H1 (cell line): ENCODE data around the gene FBXO2. TPM values are rescaled to one million over a fixed set of nuclear protein-coding genes. Genes with fewer than 3 reads are reported as not detected.

Experiments used
- CHD2 ChIP-seq: IDR thresholded peaks from 2 replicates; pipeline ENCODE4 v1.6.1; 2012; ENCODE audit warnings: low read length, improper control_type of control experiment
- EZH2 ChIP-seq: fragments of 200-600 bp; sonication (generic); IDR thresholded peaks from 2 replicates; pipeline ENCODE4 v1.7.1; 2012; ENCODE audit warnings: low read depth, mild to moderate bottlenecking, moderate library complexity, low read length, inconsistent platforms; ENCODE audit not compliant: severe bottlenecking
- HDAC2 ChIP-seq, 2 experiments: fragments of 300-600 bp in 1 of 2; sonication (generic) in 1 of 2; IDR thresholded peaks; 2 replicates each; pipeline ENCODE4 v1.6.1; 2011 to 2012; ENCODE audit warnings: low read depth in 2 of 2, low read length in 2 of 2, mild to moderate bottlenecking in 2 of 2, moderate library complexity in 2 of 2, borderline replicate concordance in 1 of 2, inconsistent platforms in 1 of 2
- KDM5A ChIP-seq: fragments of 200-600 bp; IDR thresholded peaks from 2 replicates; pipeline ENCODE4 v1.7.1; 2012; ENCODE audit warnings: mild to moderate bottlenecking, low read length, inconsistent platforms, mixed read lengths
- SP4 ChIP-seq: IDR thresholded peaks from 2 replicates; pipeline ENCODE4 v1.6.1; 2012; ENCODE audit warnings: low read length, inconsistent platforms
- polyA plus RNA-seq, 7 experiments: library from polyadenylated mRNA; depleted of rRNA in 3 of 7; stranded (reverse) in 5 of 7; unstranded in 2 of 7; fragments of >200 nt in 5 of 7; fragments of 200-250 nt in 2 of 7; gene quantifications; 1 replicate in 5 of 7; 2 replicates in 1 of 7; 4 replicates in 1 of 7; pipeline versions ENCODE4 v1.2.1 to v1.2.3, GENCODE V29; 2011 to 2013; ENCODE audit warnings: missing spikeins in 2 of 7, mixed read lengths in 2 of 7
- total RNA-seq: library from RNA; stranded (reverse); fragmentation: NEBNext Ultra II Directional; extraction: Animal tissue kit (Norgen Biotek cat#: 25700); gene quantifications from 2 replicates; pipeline ENCODE4 v1.2.1, GENCODE V29; 2021
- TF ChIP-seq, protein P1 (sequence below): fragments of 300-600 bp; sonication (generic); IDR thresholded peaks from 2 replicates; pipeline ENCODE4 v1.7.1; 2012; ENCODE audit warnings: low read length, moderate library complexity, mild to moderate bottlenecking, inconsistent platforms; ENCODE audit not compliant: insufficient replicate concordance
- TF ChIP-seq, protein P2 (sequence below): IDR thresholded peaks from 2 replicates; pipeline ENCODE4 v1.6.1; 2012; ENCODE audit warnings: inconsistent platforms
- TF ChIP-seq, protein P3 (sequence below): IDR thresholded peaks from 2 replicates; pipeline ENCODE4 v1.6.1; 2012; ENCODE audit warnings: inconsistent platforms

FBXO2 gene
- total and polyA plus RNA-seq, 2 of the 8 experiments (the other 6 are each of a cell fraction or from before 2014, with no cell fraction given) = 51.3 to 57.9 TPM

- TF ChIP-seq HDAC2 (IDR thresholded peaks at IDR 0.05; ENCODE audit: borderline replicate concordance in 1 of 2, low read depth in 2 of 2, low read length in 2 of 2) (no peak), SP4 (no peak), CHD2 (no peak), KDM5A (no peak), EZH2 (no peak)
- TF ChIP-seq, protein P1, sequence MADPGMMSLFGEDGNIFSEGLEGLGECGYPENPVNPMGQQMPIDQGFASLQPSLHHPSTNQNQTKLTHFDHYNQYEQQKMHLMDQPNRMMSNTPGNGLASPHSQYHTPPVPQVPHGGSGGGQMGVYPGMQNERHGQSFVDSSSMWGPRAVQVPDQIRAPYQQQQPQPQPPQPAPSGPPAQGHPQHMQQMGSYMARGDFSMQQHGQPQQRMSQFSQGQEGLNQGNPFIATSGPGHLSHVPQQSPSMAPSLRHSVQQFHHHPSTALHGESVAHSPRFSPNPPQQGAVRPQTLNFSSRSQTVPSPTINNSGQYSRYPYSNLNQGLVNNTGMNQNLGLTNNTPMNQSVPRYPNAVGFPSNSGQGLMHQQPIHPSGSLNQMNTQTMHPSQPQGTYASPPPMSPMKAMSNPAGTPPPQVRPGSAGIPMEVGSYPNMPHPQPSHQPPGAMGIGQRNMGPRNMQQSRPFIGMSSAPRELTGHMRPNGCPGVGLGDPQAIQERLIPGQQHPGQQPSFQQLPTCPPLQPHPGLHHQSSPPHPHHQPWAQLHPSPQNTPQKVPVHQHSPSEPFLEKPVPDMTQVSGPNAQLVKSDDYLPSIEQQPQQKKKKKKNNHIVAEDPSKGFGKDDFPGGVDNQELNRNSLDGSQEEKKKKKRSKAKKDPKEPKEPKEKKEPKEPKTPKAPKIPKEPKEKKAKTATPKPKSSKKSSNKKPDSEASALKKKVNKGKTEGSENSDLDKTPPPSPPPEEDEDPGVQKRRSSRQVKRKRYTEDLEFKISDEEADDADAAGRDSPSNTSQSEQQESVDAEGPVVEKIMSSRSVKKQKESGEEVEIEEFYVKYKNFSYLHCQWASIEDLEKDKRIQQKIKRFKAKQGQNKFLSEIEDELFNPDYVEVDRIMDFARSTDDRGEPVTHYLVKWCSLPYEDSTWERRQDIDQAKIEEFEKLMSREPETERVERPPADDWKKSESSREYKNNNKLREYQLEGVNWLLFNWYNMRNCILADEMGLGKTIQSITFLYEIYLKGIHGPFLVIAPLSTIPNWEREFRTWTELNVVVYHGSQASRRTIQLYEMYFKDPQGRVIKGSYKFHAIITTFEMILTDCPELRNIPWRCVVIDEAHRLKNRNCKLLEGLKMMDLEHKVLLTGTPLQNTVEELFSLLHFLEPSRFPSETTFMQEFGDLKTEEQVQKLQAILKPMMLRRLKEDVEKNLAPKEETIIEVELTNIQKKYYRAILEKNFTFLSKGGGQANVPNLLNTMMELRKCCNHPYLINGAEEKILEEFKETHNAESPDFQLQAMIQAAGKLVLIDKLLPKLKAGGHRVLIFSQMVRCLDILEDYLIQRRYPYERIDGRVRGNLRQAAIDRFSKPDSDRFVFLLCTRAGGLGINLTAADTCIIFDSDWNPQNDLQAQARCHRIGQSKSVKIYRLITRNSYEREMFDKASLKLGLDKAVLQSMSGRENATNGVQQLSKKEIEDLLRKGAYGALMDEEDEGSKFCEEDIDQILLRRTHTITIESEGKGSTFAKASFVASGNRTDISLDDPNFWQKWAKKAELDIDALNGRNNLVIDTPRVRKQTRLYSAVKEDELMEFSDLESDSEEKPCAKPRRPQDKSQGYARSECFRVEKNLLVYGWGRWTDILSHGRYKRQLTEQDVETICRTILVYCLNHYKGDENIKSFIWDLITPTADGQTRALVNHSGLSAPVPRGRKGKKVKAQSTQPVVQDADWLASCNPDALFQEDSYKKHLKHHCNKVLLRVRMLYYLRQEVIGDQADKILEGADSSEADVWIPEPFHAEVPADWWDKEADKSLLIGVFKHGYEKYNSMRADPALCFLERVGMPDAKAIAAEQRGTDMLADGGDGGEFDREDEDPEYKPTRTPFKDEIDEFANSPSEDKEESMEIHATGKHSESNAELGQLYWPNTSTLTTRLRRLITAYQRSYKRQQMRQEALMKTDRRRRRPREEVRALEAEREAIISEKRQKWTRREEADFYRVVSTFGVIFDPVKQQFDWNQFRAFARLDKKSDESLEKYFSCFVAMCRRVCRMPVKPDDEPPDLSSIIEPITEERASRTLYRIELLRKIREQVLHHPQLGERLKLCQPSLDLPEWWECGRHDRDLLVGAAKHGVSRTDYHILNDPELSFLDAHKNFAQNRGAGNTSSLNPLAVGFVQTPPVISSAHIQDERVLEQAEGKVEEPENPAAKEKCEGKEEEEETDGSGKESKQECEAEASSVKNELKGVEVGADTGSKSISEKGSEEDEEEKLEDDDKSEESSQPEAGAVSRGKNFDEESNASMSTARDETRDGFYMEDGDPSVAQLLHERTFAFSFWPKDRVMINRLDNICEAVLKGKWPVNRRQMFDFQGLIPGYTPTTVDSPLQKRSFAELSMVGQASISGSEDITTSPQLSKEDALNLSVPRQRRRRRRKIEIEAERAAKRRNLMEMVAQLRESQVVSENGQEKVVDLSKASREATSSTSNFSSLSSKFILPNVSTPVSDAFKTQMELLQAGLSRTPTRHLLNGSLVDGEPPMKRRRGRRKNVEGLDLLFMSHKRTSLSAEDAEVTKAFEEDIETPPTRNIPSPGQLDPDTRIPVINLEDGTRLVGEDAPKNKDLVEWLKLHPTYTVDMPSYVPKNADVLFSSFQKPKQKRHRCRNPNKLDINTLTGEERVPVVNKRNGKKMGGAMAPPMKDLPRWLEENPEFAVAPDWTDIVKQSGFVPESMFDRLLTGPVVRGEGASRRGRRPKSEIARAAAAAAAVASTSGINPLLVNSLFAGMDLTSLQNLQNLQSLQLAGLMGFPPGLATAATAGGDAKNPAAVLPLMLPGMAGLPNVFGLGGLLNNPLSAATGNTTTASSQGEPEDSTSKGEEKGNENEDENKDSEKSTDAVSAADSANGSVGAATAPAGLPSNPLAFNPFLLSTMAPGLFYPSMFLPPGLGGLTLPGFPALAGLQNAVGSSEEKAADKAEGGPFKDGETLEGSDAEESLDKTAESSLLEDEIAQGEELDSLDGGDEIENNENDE = no peak
- TF ChIP-seq, protein P2, sequence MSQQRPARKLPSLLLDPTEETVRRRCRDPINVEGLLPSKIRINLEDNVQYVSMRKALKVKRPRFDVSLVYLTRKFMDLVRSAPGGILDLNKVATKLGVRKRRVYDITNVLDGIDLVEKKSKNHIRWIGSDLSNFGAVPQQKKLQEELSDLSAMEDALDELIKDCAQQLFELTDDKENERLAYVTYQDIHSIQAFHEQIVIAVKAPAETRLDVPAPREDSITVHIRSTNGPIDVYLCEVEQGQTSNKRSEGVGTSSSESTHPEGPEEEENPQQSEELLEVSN = no peak
- TF ChIP-seq, protein P3, sequence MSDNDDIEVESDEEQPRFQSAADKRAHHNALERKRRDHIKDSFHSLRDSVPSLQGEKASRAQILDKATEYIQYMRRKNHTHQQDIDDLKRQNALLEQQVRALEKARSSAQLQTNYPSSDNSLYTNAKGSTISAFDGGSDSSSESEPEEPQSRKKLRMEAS = no peak
These were observed 3.4 kb upstream of the FBXO2 start (continued) for GRCh38 chr1:11657654-11658053.
